CD4-positive, alpha-beta T cell (primary cell): ENCODE results near the gene TEX35. TPM values are rescaled to one million over a fixed set of nuclear protein-coding genes. Genes with fewer than 3 reads are reported as not detected.

Experiments
- ATAC-seq: fragments of 200-7000 bp; cut with Tn5 transposase; one replicate; pipeline ENCODE4 v1.10.0; 2022; ENCODE audit warnings: mild to moderate bottlenecking; ENCODE audit not compliant: poor library complexity
- CTCF ChIA-PET: fragments of 350-600 bp; sonication (Branson Sonifier 250); formaldehyde crosslinking; loops from one replicate; lab custom pipeline; 2021; ENCODE audit warnings: antibody characterized with exemption, inconsistent platforms; lab: Charles Lee
- POLR2A ChIA-PET: fragments of 350-600 bp; sonication (Branson Sonifier 250); formaldehyde crosslinking; loops from one replicate; lab custom pipeline; 2021; ENCODE audit warnings: antibody characterized with exemption, inconsistent platforms; lab: Charles Lee
- DNase-seq, 14 experiments: peaks; one replicate each; pipeline ENCODE4 v3.0.0-alpha.2; 2013 to 2020; ENCODE audit warnings: mixed read lengths in 2 of 14
- H3K27ac ChIP-seq, 2 donors: one replicate each; pipeline versions ENCODE4 v1.5.1 to v1.7.0; 2013; ENCODE audit warnings: low read length in 2 of 2, low read depth in 1 of 2, mild to moderate bottlenecking in 1 of 2
- H3K27me3 ChIP-seq, 2 experiments: 1 replicate in 1 of 2; 2 replicates in 1 of 2; pipeline versions ENCODE4 v1.6.1 to v1.7.0; 2013; ENCODE audit warnings: low read length in 2 of 2, control low read depth in 1 of 2, mild to moderate bottlenecking in 1 of 2, moderate library complexity in 1 of 2; ENCODE audit not compliant: insufficient read depth in 2 of 2, control insufficient read depth in 1 of 2
- H3K36me3 ChIP-seq: one replicate; pipeline ENCODE4 v1.6.1; 2013; ENCODE audit warnings: low read length, control low read depth; ENCODE audit not compliant: insufficient read depth
- H3K4me1 ChIP-seq: one replicate; pipeline ENCODE4 v1.6.1; 2013; ENCODE audit warnings: low read length, control low read depth; ENCODE audit not compliant: insufficient read depth
- H3K4me3 ChIP-seq: one replicate; pipeline ENCODE4 v1.5.1; 2013; ENCODE audit warnings: mild to moderate bottlenecking, low read length, moderate library complexity
- H3K9me3 ChIP-seq, 2 experiments: 1 replicate in 1 of 2; 2 replicates in 1 of 2; pipeline versions ENCODE4 v1.6.1 to v1.7.0; 2013; ENCODE audit warnings: low read length in 2 of 2, mild to moderate bottlenecking in 2 of 2, control low read depth in 1 of 2, moderate library complexity in 1 of 2; ENCODE audit not compliant: control insufficient read depth in 1 of 2, insufficient read depth in 1 of 2
- H3K27ac Mint-ChIP-seq: one replicate; pipeline ENCODE4 v1.8.0; 2020; ENCODE audit warnings: mixed read lengths
- H3K27me3 Mint-ChIP-seq: one replicate; pipeline ENCODE4 v1.8.0; 2021; ENCODE audit warnings: mixed read lengths
- H3K36me3 Mint-ChIP-seq: one replicate; pipeline ENCODE4 v1.8.0; 2021; ENCODE audit warnings: low read depth, mixed read lengths
- H3K4me1 Mint-ChIP-seq: one replicate; pipeline ENCODE4 v1.8.0; 2021; ENCODE audit warnings: low read depth, mixed read lengths
- H3K4me3 Mint-ChIP-seq: one replicate; pipeline ENCODE4 v1.8.0; 2020; ENCODE audit warnings: mild to moderate bottlenecking, mixed read lengths
- H3K9me3 Mint-ChIP-seq: one replicate; pipeline ENCODE4 v1.8.0; 2020; ENCODE audit warnings: mixed read lengths
- intact Hi-C, 2 experiments: fragments of 100-400 bp; cut with DNase I in 1 of 2; cut with micrococcal nuclease in 1 of 2; formaldehyde crosslinking; loops; one replicate each; pipeline versions ENCODE4 v1.15.1 to v1.9.0; 2023 to 2025; cut with DNase I, micrococcal nuclease
- total RNA-seq, 174 experiments: library from RNA in 2 of 174; stranded (reverse) in 2 of 174; gene quantifications; one replicate each; pipeline ENCODE4 v1.2.3 and lab custom pipeline; 2021 to 2026
- TF ChIP-seq, protein P1 (sequence below): fragments of 200-600 bp; IDR thresholded peaks from one replicate; pipeline ENCODE4 v1.8.0; 2022; ENCODE audit warnings: antibody characterized with exemption, mild to moderate bottlenecking

The TEX35 gene
- total RNA-seq, 2 experiments from 2014 or later = not detected

DNA sequence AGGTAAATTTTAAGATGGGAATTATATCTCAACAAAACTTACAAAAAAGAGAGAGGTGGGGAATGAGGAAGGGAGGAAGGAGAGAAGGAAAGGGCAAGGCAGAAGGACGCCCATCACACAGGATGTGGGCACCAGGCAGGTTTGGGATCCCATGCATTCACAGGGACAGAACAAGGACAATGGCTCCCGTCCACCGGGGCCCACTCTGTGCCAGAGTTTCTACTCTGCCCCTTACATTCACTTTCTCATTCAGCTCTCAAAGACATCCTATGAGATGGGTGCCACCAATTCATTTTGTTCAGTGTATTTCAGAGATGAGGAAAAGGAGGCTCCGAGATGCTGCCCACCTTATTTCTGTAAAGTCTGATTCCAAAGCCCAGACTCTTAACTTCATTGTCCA lies 23.5 kb upstream of the TEX35 start:
- no peak for ATAC-seq
- intact Hi-C loops = no loop called here
- no peaks in the 10 kb centered on the region for H3K4me1 Mint-ChIP-seq
- Histone ChIP-seq H3K4me3 (no peak overlapping the region), H3K9me3 (peaks cover 0 to 5% of the 10 kb centered on the region in 2 experiments), H3K4me1 (no peaks in the 10 kb centered on the region), H3K27me3 (no peaks in the 10 kb centered on the region), H3K27ac (no peak overlapping the region), H3K36me3 (no peaks in the 10 kb centered on the region)
- ChIA-PET POLR2A (no interaction called here), CTCF (no interaction called here)
- TF ChIP-seq, protein P1, sequence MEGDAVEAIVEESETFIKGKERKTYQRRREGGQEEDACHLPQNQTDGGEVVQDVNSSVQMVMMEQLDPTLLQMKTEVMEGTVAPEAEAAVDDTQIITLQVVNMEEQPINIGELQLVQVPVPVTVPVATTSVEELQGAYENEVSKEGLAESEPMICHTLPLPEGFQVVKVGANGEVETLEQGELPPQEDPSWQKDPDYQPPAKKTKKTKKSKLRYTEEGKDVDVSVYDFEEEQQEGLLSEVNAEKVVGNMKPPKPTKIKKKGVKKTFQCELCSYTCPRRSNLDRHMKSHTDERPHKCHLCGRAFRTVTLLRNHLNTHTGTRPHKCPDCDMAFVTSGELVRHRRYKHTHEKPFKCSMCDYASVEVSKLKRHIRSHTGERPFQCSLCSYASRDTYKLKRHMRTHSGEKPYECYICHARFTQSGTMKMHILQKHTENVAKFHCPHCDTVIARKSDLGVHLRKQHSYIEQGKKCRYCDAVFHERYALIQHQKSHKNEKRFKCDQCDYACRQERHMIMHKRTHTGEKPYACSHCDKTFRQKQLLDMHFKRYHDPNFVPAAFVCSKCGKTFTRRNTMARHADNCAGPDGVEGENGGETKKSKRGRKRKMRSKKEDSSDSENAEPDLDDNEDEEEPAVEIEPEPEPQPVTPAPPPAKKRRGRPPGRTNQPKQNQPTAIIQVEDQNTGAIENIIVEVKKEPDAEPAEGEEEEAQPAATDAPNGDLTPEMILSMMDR = no peak
- H3K9me3 Mint-ChIP-seq = no peaks in the 10 kb centered on the region
- H3K4me3 Mint-ChIP-seq = no peak overlapping the region
- peaks cover 26% of the 10 kb centered on the region for H3K27me3 Mint-ChIP-seq
- no peak overlapping the region for H3K27ac Mint-ChIP-seq
- no peaks in the 10 kb centered on the region for H3K36me3 Mint-ChIP-seq
- DNase-seq = no peak

DNA sequence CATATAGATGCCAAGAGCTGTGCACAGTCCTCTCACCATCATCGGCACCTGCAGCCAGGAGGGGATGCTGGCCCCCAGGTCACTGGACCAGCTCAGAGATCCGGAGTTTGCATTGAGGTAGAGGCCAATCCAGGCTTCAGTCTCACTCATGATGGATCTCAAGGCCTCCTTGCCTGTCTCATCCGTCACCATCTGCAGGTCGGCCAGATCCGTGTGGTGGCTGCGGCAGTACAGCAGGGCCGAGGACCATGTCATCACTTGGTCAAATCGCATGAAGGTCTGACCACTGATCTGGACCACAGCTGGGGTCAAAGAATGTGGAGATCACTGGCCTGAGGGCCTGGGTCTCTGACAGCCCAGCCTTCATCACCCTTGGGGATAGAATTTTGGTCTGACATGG lies 22.8 kb upstream of the TEX35 start:
- no peak overlapping the region for H3K4me3 Mint-ChIP-seq
- intact Hi-C loops = no loop called here
- Histone ChIP-seq H3K36me3 (no peaks in the 10 kb centered on the region), H3K27ac (no peak overlapping the region), H3K4me1 (no peaks in the 10 kb centered on the region), H3K9me3 (peaks cover 0 to 5% of the 10 kb centered on the region in 2 experiments), H3K4me3 (no peak overlapping the region), H3K27me3 (no peaks in the 10 kb centered on the region)
- H3K36me3 Mint-ChIP-seq = no peaks in the 10 kb centered on the region
- H3K9me3 Mint-ChIP-seq = no peaks in the 10 kb centered on the region
- no peak overlapping the region for H3K27ac Mint-ChIP-seq
- TF ChIP-seq, protein P1 = no peak
- peaks cover 25% of the 10 kb centered on the region for H3K27me3 Mint-ChIP-seq
- no peaks in the 10 kb centered on the region for H3K4me1 Mint-ChIP-seq
- ChIA-PET CTCF (no interaction called here), POLR2A (no interaction called here)
- DNase-seq (no peak), ATAC-seq (no peak)

DNA sequence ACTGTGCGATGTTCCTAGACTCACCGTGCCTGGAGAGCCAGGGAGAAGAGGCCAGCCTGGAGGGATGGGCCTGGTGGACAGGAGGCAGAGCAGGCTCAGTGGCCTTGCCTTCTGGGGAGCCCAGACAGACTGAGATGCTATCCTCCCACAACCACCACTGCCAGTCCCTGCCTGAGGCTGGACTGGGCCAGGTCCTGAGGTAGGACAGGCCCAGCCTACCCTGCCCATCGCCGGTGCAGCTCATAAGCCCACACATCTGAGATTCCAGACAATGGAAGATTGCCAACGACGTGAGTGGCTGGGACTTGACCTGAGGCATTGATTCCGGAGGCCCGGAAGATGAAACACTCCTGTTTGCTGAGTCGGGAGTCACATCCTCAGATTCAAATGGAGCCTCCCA lies 21.9 kb upstream of the TEX35 start:
- no peak for ATAC-seq
- ChIA-PET CTCF (no interaction called here), POLR2A (no interaction called here)
- Mint-ChIP-seq H3K36me3 (no peaks in the 10 kb centered on the region), H3K9me3 (no peaks in the 10 kb centered on the region), H3K4me1 (no peaks in the 10 kb centered on the region), H3K4me3 (no peak overlapping the region), H3K27ac (no peak overlapping the region), H3K27me3 (peaks cover 17% of the 10 kb centered on the region)
- DNase-seq = no peak
- intact Hi-C loops = no loop called here
- H3K36me3 ChIP-seq = no peaks in the 10 kb centered on the region
- H3K27ac ChIP-seq = no peak overlapping the region
- H3K9me3 ChIP-seq = peaks cover 0 to 5% of the 10 kb centered on the region in 2 experiments
- TF ChIP-seq, protein P1 = no peak
- H3K4me3 ChIP-seq = no peak overlapping the region
- H3K27me3 ChIP-seq = no peaks in the 10 kb centered on the region
- H3K4me1 ChIP-seq = no peaks in the 10 kb centered on the region
